HEK293T (cell line): ENCODE results near the gene PHOSPHO1.

Experiments
- ARNT ChIP-seq: fragments of 450-650 bp; IDR thresholded peaks from 2 replicates; pipeline ENCODE4 v1.6.1; 2017; ENCODE audit warnings: mild to moderate bottlenecking
- FOXK2 ChIP-seq: fragments of 450-650 bp; IDR thresholded peaks from 2 replicates; pipeline ENCODE4 v1.6.1; 2016; ENCODE audit warnings: mild to moderate bottlenecking
- FOXM1 ChIP-seq: fragments of 450-650 bp; IDR thresholded peaks from 2 replicates; pipeline ENCODE4 v1.6.1; 2017; ENCODE audit warnings: mild to moderate bottlenecking, borderline replicate concordance
- L3MBTL2 ChIP-seq: fragments of 450-650 bp; conservative IDR thresholded peaks from 2 replicates; pipeline ENCODE4 v1.6.1; 2016; ENCODE audit warnings: mild to moderate bottlenecking
- LEF1 ChIP-seq: fragments of 450-650 bp; IDR thresholded peaks from 2 replicates; pipeline ENCODE4 v1.6.1; 2017; ENCODE audit warnings: mild to moderate bottlenecking, borderline replicate concordance

DNA sequence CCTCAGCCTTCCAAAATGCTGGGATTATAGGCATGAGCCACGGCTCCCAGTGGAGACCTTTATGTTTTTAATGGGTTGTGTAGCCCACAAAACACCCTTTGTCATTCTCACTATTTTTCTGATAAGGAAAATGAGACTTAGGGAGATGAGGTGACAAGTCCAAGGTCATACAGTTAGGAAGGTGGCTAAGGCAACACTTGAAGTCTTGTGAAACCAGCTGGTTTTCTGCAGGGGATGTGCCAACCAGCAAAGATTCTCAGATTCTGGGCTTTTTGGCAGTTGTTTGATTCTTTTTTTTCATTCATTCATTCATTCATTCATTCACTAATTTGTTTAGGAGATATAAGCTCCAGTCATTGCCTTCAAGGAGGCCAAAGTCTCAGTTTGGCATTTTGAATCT is 10.0 kb upstream of the PHOSPHO1 start:
- TF ChIP-seq L3MBTL2, result no peak
- TF ChIP-seq LEF1, result no peak
- no peak for TF ChIP-seq ARNT
- no peak for TF ChIP-seq FOXK2
- no peak for TF ChIP-seq FOXM1
